Caco-2 (cell line): ENCODE data around the gene TBL2. TPM values are rescaled to one million over a fixed set of nuclear protein-coding genes. Genes with fewer than 3 reads are reported as not detected.
"Not testable (repeated sequence)": the region's sequence is repeated elsewhere in the genome, so short reads cannot be mapped to it uniquely, and the experiment has no call there.

Source experiments
- BruUV-seq: library from RNA; stranded (reverse); fragments of 400-500 nt; replicated peaks from 2 replicates; lab custom pipeline; 2021; lab: Mats Ljungman, UMichigan
- CTCF ChIA-PET: fragments of 300-600 bp; sonication (Branson Sonifier 250); formaldehyde crosslinking; loops from one replicate; lab custom pipeline; 2022; ENCODE audit warnings: antibody characterized with exemption; lab: Charles Lee
- POLR2A ChIA-PET: fragments of 300-600 bp; sonication (Branson Sonifier 250); formaldehyde crosslinking; loops from one replicate; lab custom pipeline; 2022; ENCODE audit warnings: antibody characterized with exemption; lab: Charles Lee
- DNase-seq, 2 experiments: peaks; one replicate each; pipeline versions ENCODE4 v3.0.0 to v3.0.0-alpha.2; 2020 to 2022
- H3K27me3 ChIP-seq: replicated peaks from 2 replicates; pipeline ENCODE4 v1.6.0; 2011; ENCODE audit warnings: low read length; ENCODE audit not compliant: control insufficient read depth, insufficient read depth
- H3K36me3 ChIP-seq: 2 replicates; pipeline ENCODE4 v1.5.1; 2011; ENCODE audit warnings: low read length; ENCODE audit not compliant: control insufficient read depth, insufficient read depth
- H3K4me1 ChIP-seq: fragments of 250-450 bp; sonication (Bioruptor Pico); 2 replicates; pipeline ENCODE4 v1.5.1; 2020; ENCODE audit warnings: mild to moderate bottlenecking
- H3K4me3 ChIP-seq: 2 replicates; pipeline ENCODE4 v1.5.1; 2011; ENCODE audit warnings: low read depth, mild to moderate bottlenecking, control low read depth, low read length
- H3K9me3 ChIP-seq: fragments of 250-450 bp; sonication (Bioruptor Pico); 2 replicates; pipeline ENCODE4 v1.5.1; 2020; ENCODE audit warnings: mild to moderate bottlenecking, moderate library complexity
- H3K27ac Mint-ChIP-seq: one replicate; pipeline ENCODE4 v1.8.0; 2022; ENCODE audit warnings: mixed read lengths; ENCODE audit not compliant: unreplicated experiment
- H3K27me3 Mint-ChIP-seq: one replicate; pipeline ENCODE4 v1.8.0; 2022; ENCODE audit warnings: mixed read lengths; ENCODE audit not compliant: insufficient read depth, unreplicated experiment
- H3K36me3 Mint-ChIP-seq: one replicate; pipeline ENCODE4 v1.8.0; 2022; ENCODE audit warnings: mild to moderate bottlenecking, mixed read lengths; ENCODE audit not compliant: insufficient read depth, unreplicated experiment
- H3K4me1 Mint-ChIP-seq: one replicate; pipeline ENCODE4 v1.8.0; 2022; ENCODE audit warnings: low read depth, mixed read lengths; ENCODE audit not compliant: unreplicated experiment
- H3K4me3 Mint-ChIP-seq: one replicate; pipeline ENCODE4 v1.8.0; 2022; ENCODE audit warnings: mild to moderate bottlenecking, moderate library complexity, mixed read lengths; ENCODE audit not compliant: unreplicated experiment
- H3K9me3 Mint-ChIP-seq: one replicate; pipeline ENCODE4 v1.8.0; 2022; ENCODE audit warnings: mixed read lengths; ENCODE audit not compliant: unreplicated experiment
- CTCF ChIP-seq, 2 experiments: fragments of 200-600 bp in 1 of 2; IDR thresholded peaks; 1 replicate in 1 of 2; 2 replicates in 1 of 2; pipeline versions ENCODE4 v1.5.1 to v1.8.0; 2011 to 2022; ENCODE audit warnings: antibody characterized with exemption in 1 of 2, control low read depth in 1 of 2, inconsistent platforms in 1 of 2, low read depth in 1 of 2, low read length in 1 of 2, mild to moderate bottlenecking in 1 of 2, moderate library complexity in 1 of 2; ENCODE audit not compliant: insufficient read depth in 1 of 2, severe bottlenecking in 1 of 2, unreplicated experiment in 1 of 2
- intact Hi-C: fragments of 100-400 bp; cut with micrococcal nuclease; formaldehyde crosslinking; loops from one replicate; pipeline ENCODE4 v1.10.0; 2022; ENCODE audit not compliant: unreplicated experiment
- total RNA-seq: library from RNA; stranded (reverse); gene quantifications from 2 replicates; pipeline ENCODE4 v1.2.3, GENCODE V29; 2022

The TBL2 gene
- total RNA-seq, 1 experiment from 2014 or later, result 76.8 TPM

GRCh38 chr7:73585196-73585595 lies 6.8 kb upstream of the TBL2 start:
- no TSS peak for BruUV-seq
- ChIA-PET POLR2A (no interaction called here), CTCF (interaction anchor here (0.6 kb wide), 2 partner anchors 203 to 820 kb away, joined by 4 to 5 read pairs; no protein-coding TSS in a partner anchor)
- no peaks in the 10 kb centered on the region for H3K9me3 ChIP-seq
- Mint-ChIP-seq H3K36me3 (no peaks in the 10 kb centered on the region), H3K27ac (no peak overlapping the region), H3K4me3 (no peak overlapping the region), H3K4me1 (no peaks in the 10 kb centered on the region), H3K9me3 (no peaks in the 10 kb centered on the region), H3K27me3 (no peaks in the 10 kb centered on the region)
- H3K27me3 ChIP-seq, result no peaks in the 10 kb centered on the region
- no peak overlapping the region for H3K4me3 ChIP-seq
- TF ChIP-seq CTCF (IDR thresholded peaks at IDR 0.05; ENCODE audit: insufficient read depth in 1 of 2, low read depth in 1 of 2, low read length in 1 of 2, severe bottlenecking in 1 of 2, unreplicated experiment in 1 of 2), result no peak
- no peaks in the 10 kb centered on the region for H3K36me3 ChIP-seq
- H3K4me1 ChIP-seq, result no peaks in the 10 kb centered on the region
- peak in 1 of 2 experiments; percentile 30 for DNase-seq
- intact Hi-C loops, result no loop called here

- Histone ChIP-seq H3K4me1 (no peaks in the 10 kb centered on the region), H3K36me3 (no peaks in the 10 kb centered on the region), H3K4me3 (no peak overlapping the region), H3K9me3 (no peaks in the 10 kb centered on the region), H3K27me3 (no peaks in the 10 kb centered on the region)
- Mint-ChIP-seq H3K4me3 (no peak overlapping the region), H3K36me3 (peaks cover 14% of the 10 kb centered on the region), H3K9me3 (no peaks in the 10 kb centered on the region), H3K27ac (no peak overlapping the region), H3K27me3 (no peaks in the 10 kb centered on the region), H3K4me1 (peaks cover 8% of the 10 kb centered on the region)
- BruUV-seq, result no TSS peak
- intact Hi-C loops, result no loop called here
- no peak for DNase-seq
- ChIA-PET POLR2A (no interaction called here), CTCF (no interaction called here)
- TF ChIP-seq CTCF (IDR thresholded peaks at IDR 0.05; ENCODE audit: insufficient read depth in 1 of 2, low read depth in 1 of 2, low read length in 1 of 2, severe bottlenecking in 1 of 2, unreplicated experiment in 1 of 2), result no peak
These were observed 4.4 kb upstream of the TBL2 start for GRCh38 chr7:73582664-73583202.

- POLR2A ChIA-PET, result interaction anchor here (0.6 kb wide), 1 partner anchor 502 kb away, joined by 5 read pairs; no protein-coding TSS in a partner anchor
- H3K9me3 ChIP-seq, H3K4me3 Mint-ChIP-seq, H3K9me3 Mint-ChIP-seq, intact Hi-C loops, H3K27me3 Mint-ChIP-seq, BruUV-seq, H3K4me3 ChIP-seq, H3K4me1 ChIP-seq, H3K27me3 ChIP-seq, H3K27ac Mint-ChIP-seq, CTCF ChIA-PET, DNase-seq, H3K36me3 ChIP-seq, H3K4me1 Mint-ChIP-seq: not testable (repeated sequence)
- peaks cover 27% of the 10 kb centered on the region for H3K36me3 Mint-ChIP-seq
These were observed 2.6 kb upstream of the TBL2 start for GRCh38 chr7:73581006-73581405.
